NCI-H774 (cell line): ENCODE data around the gene BEND6.

Experiments
- DNase-seq: peaks from one replicate; lab custom pipeline; 2025; lab: John Stamatoyannopoulos, UW

Gene BEND6, protein sequence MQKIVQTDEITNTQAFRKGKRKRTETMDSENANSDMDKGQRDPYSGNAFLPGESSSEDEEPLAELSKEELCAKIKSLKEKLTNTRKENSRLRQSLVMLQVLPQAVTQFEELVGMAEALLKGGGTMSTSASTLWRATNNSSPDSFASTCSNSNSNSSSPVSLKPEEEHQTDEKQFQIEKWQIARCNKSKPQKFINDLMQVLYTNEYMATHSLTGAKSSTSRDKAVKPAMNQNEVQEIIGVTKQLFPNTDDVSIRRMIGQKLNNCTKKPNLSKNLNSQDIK

DNA sequence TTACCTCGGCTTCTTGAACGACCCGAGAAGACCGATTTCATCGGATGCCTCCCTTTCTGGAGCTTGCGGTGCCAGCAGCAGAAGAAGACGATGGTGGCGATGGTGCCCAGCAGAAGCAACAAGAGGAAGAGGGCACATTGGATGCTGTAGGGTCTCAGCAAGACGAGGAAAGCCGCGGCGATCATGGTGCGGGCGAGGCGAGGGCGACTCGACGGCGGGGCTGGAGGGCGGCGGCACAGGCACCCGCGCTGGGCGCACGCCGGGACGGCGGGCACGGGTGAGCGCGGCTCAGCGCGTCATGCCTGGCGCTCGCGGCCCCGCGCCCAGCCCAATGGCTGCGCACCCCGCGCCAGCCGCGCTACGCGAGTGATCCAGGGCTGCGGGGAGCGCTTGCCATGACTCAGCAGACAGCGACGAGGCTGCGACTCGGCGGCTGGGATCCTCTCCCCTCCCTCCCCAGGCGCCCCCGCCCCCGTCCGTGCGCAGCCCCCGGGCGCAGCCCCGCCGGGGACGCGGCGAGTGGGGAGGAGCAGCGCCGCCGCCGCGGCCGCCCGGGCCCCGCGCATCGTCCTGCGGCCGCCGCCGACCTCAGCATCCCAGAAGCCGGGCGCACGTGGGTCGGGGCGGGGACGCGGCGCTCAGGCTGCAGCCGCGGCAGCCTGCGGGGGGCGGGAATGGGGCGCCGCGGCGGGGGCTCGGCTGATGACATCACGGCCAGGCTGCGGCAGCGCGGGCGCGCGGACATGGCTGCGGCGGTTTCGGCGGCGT, at the start of gene BEND6:
BEND6 (plus strand) TSS at position 705 of the 768 bp plus-strand sequence. CDS start 26,704 bp downstream, outside the sequence.
- DNase-seq: peak; percentile 71

DNA sequence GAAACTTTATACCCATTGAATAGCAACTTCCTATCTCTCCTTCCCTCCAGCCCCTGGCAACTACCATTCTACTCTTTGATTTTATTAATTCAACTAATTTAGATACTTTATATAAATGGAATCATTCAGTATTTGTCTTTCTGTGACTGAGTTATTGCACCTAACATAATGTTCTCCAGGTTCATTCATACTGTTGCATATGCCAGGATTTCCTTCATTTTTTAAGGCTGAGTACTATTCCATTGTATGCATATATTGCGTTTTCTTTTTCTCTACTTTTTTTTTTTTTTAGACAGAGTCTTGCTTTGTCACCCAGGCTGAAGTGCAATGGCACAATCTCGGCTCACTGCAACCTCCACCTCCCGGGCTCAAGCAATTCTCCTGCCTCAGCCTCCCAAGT, 49.5 kb upstream of the BEND6 start:
- DNase-seq: no peak

DNA sequence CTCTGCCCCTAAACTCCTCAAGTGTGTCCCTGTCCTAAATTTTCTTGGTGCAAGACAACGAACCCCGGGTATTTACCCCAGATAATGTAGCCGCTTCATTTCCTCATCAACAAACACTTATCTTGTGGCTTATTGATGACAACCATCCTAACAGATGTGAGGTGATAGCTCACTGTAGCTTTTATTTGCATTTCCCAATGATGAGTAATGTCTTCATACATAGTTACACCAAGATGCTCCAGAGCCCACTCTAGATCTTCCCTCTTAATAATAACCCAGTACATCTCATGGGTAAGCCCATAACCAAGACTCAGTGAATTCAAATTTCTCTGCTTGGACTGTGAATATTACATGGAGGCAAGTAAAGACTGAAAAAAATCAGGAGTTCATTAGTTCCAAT, 48.2 kb upstream of the BEND6 start:
- no peak for DNase-seq

DNA sequence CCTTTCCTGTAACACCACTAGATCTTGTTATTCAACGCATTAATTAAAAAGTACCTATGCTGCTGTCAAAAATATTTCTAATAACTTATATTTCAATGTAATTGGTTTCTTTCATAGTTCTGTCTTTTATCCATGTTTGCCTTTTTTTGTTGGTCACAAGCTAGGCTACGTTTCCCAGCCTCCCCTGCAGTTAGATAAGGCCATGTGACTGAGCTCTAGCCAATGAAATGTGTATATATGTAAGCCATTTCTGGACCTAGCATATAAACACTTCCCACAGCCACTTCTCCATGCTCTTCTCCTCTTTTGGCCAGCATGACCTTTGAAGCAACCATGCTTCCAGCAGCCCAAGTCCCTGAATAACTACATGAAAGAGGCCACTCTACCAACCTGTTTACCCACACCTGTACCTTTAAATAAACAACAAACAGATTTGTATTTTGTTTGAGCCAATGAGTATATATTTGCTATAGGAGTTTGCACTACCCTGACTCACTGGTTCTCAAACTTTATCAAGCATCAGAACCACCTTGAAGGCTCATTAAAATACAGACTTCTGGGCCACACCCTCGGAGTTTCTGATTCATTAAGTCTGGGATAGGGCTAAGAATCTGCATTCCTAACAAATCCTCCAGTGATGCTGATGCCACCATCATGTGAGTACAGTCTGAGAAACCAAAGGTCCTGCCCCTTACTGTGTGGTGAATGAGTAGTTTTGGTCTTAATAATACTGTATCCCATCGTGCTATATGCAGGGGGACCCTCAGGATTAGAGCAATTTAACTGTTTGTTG, 45.6 kb upstream of the BEND6 start:
- DNase-seq: no peak

DNA sequence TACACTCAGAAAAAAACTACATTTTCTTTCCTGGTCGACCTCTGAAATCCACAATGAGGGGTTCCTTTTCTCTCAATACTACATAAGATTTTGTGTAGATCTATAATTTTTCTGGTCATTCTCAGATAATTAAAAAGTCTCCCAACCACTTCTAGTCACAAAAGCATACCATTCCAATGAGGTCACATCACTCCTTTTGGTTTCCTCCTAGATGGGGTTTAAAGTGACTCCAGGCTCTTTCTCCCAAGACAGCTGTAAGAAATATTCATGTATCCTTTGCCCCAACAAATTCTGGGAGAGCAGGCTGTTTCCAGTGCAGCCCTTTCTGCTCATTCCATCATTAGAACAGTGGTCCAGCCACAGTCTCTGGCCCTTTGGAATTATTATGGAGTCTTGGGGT, 43.1 kb upstream of the BEND6 start:
- DNase-seq: no peak

DNA sequence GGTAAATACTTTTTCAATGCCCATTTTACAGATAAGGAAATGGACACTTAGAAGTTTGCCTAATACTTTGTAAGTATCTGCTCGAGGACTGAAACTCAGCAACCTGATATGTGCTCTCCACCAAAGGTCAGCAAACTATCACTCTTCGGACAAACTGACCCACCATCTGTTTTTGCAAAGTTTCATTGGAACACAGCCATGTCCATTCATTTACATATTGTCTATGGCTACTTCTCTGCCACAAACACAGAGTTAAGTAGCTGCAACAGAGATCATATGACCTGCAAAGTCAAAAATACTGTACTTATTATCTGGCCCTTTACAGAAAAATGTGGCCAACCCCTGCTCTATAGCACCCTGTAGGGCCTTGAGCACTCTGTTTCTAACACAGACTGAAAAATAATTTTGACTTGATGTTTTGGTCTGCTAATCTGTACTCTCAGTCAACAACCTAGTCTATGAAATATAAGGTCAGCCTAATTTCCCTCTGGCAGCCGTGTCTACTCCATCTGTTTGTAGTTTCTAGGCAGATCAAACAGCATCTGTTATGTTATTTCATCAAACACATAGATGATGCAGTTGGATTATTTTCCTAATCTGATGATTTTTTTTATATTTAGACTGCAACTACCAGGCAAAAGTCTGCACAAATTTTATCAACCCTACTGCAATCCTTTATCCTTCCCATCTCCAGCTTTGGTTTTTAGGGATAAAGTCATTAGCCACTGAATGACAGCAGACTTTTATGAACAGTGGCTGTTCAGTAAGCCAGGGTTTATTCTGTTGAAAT, 41.4 kb upstream of the BEND6 start:
- no peak for DNase-seq

DNA sequence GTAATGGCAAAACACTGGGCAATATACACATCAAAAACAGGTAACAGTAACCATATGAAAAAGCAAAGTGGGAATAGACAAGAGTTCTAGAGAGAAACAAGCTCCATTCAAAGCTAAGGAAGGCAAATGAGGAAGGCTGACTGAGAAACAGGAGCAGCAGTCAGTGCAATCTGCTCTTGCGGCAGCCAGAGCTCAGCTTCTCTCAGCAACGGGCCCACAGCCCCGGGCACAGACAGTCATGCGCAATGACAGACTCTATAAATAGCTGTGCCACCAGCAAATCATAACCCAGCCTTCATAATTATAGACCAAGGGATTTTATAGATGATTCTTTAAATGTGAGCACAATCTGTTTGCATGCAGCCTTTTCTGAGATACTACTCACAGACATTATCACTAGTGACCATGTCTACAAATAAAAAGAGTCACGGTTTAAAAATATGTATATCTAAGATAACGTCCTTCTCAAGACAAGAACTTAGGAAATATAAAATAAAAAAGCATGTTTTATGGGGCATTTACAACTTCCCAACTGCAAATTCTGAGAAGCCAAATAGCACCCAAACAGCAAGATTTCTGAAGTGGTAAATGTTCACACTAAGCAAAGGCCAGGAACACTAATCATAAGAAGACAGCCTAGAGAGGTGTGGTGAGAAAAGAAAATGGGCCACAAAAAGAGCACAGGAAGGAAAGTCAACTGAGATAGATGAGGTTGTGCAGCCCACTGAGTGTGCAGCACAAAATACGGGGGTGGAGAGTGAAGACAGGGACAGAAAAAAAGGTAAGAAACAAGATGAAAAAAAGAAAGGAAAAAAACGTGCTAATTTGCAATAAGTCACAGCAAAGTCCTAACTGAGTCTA, 39.9 kb upstream of the BEND6 start:
- DNase-seq: no peak

DNA sequence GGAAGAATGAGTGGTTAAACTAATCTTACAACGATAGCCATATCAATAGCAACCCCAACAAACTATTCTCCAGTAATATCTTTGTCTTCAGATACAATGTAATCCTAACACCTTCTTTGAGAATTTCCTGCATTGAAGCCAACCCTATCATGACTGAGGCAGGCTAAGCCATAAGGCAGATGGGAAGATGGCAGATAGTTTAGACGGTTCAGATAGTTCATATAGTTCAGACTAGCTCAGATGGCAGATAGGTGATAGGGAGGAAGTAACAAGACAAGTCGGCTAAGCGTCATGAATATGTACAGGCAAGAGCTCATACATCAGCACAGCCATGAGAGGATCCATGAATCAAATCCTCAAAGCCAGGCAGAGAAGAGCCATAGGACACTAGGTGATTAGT, 39.1 kb upstream of the BEND6 start:
- DNase-seq: no peak

DNA sequence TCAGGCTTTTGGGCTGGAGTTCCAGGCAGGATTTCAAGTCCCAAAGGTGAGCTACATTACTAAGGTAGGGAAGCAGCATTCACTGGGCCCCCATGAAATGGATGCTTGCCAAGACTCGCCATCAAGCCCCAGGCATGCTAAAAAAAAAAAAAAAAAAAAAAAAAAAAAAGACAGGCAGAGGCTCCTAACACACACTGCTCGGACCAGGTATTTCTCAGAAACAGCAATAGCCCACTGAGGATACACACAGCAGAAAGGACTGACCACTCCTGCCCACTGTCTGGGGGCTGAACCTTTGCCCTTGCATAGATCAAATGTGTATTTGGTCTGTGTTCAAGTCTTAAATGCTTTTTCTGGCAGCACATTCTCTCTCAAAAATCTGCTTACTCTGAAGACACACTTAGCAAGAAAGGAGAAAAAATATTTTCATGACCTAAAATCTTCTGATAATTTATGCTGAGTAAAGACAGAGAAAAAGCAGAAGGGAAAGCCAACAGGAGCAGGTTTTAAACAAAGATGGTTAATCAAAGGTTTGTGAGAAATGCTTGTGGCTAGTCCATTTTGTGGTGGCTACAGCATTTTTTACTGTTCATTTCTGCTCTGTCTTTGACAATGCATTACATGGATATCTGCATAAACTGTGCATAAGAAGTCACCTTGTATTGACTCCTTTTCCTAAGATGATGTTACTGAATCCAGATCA, 37.9 kb upstream of the BEND6 start:
- no peak for DNase-seq

DNA sequence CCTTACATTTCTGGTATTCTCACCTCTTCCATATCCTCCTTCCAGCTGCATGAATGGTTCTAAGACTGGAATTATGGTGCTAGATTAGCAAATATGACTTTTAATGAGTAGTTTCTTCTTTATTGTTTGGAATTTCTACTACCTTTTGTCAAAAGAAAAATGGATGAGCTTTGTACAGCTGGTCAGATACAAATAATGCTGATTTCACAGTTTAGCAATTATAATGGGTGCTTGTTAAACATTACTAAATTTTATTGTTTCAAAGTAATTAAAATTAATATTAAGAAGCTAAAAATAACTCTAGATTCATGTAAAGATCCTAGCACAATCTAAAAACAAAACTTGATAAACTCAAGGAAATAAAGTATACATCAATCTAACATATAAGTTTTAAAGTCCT, 32.3 kb upstream of the BEND6 start:
- no peak for DNase-seq

DNA sequence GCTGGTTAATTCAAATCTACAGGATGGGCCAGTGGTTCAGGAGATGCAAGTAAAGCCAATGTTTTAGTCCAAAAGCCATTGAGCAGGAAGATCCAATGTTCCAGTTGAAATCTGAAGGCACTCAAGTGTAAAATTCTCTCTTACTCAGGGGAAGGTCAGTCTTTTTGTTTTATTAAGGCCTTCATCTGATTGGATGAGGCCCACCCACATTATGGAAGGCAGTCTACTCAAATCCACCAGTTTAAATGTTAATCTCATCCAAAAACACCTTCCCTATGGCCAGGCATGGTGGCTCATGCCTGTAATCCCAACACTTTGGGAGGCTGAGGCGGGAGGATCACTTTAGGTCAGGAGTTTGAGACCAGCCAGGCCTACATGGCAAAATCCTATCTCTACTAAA, 31.3 kb upstream of the BEND6 start:
- no peak for DNase-seq

DNA sequence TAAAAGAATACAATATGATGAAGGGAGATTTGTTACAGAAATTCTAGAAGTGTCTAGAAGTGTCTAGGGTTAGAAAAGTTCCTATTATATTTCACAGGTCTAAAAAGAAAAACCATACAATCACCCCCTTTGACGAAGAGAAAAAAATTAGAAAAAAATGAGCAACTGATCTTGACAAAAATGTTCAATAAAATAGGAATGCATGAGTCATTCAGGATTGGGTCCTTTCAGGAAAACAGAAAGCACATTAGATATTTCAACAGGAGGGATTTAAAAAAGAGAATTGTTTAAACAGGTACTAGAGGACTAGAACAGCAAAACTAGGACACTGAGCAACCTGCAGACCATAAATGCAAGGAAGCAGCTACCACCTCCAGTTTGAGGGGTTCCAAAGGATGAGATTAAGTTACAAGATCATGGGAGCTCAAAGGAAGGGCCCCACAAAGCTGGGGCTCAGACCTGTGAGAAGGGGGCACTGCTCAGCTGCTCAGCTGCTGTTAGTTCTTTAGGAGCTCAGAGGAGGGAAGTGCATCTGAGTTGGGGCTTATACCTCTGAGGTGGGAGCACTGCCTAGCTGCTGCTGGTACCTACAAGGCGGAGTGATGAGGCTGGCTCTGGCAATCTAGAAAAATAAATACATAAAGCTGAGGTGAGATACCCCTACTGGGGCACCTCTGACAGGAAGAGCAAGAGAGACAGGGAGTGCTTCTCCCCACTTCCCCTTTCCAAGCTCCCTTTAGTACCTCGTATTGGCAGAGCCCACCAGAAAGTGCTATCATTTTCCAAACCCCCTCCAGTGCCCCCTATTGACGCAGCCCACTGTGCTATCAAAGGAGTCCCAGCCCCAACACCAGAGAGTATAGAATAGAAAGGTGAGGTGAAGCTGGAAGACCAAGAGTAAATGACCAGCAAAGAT, 27.1 kb upstream of the BEND6 start:
- DNase-seq: no peak

DNA sequence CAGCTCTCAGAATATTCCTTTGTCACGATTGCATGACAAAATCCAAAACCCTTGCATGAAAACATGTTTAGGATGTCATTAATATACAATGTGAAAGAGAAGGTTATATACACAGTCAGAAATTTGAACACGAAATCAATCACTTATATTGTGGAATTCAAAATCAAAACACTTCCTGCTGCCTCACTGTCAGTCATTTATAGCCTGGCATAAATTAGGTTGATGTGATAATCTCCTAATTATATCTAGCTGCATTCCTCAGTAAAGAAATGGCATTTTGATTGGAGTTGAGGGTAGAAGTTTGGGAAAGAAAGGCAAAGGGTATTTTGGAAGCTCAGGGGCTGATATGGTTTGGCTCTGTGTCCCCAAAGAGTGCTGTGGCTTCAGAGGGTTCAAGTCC, 24.1 kb upstream of the BEND6 start:
- DNase-seq: no peak

DNA sequence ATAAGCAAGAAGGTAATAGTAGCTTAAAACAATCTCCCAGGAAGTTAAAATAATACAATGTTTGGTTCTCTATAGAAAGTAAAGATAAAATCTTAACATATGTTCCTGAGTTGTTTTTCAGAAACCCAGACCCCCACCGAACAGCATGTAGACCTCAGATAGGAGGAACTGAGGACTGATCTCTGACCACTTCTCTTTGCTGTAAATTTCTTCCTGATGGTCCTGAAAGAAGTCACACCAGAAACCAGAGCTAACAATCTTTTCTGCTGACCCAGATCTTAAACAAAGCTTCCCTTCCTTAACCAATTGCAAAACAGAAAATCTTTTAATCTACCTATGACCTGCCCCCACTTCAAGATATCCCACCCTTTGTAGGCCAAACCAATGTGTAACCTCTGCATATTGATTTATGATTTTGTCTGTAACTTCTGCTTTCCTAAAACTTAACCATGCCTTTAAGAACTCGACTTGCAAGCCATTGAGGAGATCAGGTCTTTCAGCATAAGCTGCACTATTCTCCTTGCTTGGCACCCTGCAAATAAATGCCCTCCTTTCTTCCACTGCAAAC, 21.9 kb upstream of the BEND6 start:
- no peak for DNase-seq

DNA sequence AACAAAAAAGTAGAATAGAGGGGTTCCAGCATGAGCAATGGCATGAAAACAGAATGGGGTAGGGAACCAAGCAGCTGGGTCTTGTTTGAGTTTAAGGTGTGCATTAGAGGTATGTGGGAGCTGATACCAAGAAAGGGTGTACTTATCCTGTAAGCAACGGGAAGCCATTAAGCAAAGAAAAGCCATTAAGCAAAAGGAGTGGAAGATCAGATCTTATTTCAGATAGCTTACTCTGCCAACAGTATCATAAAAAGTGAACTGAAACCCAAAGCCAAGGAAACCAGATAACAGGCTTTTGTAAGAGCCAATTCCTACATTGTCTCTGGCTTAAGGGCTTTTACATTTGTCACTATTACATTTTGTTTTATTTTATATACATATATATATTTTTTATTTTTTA, 21.3 kb upstream of the BEND6 start:
- no peak for DNase-seq

DNA sequence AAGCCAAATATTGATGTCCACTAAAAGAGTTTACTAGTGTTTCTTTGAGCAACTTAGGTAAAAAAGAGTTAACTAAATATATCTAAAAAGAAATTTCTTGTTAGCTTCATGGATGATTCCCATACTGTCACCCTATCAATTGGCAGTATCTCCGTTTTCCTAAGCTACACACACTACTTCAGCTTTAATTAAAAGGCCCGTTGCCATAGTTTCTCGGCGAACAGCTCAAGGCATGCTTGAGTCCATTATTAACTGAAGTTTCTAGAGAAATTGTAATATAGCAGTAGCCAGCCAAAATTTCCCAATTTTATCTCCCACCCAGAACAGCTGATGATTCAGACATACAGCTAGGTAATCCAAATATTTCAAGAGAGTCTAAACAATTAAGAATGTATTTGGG, 20.0 kb upstream of the BEND6 start:
- no peak for DNase-seq

DNA sequence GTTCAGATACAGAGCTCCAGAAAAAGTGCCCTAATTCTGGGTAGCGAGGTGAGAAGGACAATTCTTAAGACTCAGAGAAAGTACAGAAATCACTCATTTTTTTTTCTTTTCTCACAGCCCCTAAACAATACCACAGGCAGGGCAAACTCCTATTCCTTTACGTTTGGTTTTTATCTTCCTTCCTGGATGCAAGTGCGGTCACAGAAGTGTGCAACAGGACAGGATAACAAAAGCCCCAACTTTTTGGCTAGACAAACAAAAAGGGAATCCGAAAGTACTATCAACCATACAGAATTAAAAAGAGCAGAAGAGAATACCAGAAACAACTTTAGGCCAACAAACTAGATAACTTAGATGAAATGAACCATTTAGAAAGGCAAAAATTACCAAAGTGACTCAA, 18.4 kb upstream of the BEND6 start:
- no peak for DNase-seq

DNA sequence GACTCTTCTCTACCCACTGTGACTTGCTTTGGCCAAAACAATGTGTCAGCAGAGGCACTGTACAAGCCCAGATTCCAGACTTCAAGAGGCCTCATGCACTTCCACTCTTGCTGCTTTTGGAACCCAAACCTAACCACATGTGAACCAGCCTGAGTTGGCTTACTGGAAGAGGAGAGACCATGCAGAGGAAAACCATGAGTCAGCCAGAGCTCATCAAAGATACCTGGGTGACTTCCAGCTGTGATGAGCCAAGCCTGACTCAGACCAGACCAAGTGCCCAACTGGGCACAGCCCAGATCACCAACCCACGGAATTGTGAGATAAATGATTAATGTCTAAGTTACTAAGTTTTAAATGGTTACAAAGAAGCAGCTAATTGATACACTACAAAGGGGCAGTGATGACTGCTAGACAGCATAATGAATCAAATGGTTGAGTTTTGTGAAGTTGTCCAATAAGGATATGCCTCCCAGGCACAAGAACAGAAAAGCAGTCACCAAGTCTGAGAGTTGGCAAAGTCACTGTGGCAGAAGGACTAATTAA, 16.2 kb upstream of the BEND6 start:
- no peak for DNase-seq

DNA sequence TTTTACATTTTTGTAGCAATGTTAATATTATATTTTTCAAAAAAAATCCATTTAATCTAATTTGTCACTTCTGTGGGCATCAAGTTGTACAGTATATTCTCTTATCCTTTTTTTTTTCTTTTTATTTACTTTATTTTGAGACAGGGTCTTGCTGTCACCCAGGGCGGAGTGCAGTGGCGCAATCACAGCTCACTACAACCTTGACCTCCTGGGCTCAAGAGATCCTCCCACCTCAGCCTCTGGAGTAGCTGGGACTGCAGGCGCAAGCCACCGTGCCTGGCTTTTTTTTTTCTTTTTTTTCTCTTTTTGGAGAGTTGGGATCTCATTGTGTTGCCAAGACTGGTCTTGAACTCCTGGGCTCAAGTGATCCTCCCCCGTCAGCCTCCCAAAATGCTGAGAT, 14.4 kb upstream of the BEND6 start:
- no peak for DNase-seq
